Upper lobe of left lung (tissue), 4 donors: ENCODE measurements around the gene TNFRSF8.

Experiments
- CTCF ChIP-seq, 6 experiments: fragments of 450-650 bp in 4 of 6; fragments of 200-600 bp in 2 of 6; sonication (generic) in 2 of 6; IDR thresholded peaks; one replicate each; pipeline ENCODE4 v1.5.1; 2016 to 2019; ENCODE audit warnings: antibody characterized with exemption in 6 of 6
- POLR2AphosphoS5 ChIP-seq, 2 donors: sonication (generic); formaldehyde crosslinking; IDR thresholded peaks; one replicate each; pipeline ENCODE4 v1.5.1; 2017; ENCODE audit warnings: antibody characterized with exemption in 2 of 2

GRCh38 chr1:12034381-12034801 is 28.7 kb upstream of the TNFRSF8 start:
- TF ChIP-seq CTCF (IDR thresholded peaks at IDR 0.05) = no peak
- no peak for TF ChIP-seq POLR2AphosphoS5 (IDR thresholded peaks at IDR 0.05)
